ENCODE results near the gene NLGN4X.

DNA sequence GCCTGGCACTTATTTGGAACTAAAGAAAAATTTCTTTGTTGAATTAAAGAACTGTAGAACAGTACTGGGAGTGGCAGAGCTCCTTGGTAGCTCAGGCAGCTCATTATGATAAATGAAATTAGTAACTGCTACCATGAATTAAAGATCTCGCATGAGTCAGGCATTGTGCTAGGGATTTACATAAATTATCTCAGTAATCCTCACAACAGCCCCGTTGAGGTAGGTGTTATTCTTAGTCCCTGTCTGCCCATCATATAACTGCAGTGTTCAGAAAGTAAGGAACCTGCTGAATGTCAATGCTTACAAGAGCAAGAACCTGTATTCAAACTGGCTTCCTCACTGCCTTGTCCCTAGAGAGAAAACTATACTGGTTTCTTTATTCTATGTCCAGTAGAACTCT lies 108.3 kb downstream of the NLGN4X start:
- TF ChIP-seq, protein P1, sequence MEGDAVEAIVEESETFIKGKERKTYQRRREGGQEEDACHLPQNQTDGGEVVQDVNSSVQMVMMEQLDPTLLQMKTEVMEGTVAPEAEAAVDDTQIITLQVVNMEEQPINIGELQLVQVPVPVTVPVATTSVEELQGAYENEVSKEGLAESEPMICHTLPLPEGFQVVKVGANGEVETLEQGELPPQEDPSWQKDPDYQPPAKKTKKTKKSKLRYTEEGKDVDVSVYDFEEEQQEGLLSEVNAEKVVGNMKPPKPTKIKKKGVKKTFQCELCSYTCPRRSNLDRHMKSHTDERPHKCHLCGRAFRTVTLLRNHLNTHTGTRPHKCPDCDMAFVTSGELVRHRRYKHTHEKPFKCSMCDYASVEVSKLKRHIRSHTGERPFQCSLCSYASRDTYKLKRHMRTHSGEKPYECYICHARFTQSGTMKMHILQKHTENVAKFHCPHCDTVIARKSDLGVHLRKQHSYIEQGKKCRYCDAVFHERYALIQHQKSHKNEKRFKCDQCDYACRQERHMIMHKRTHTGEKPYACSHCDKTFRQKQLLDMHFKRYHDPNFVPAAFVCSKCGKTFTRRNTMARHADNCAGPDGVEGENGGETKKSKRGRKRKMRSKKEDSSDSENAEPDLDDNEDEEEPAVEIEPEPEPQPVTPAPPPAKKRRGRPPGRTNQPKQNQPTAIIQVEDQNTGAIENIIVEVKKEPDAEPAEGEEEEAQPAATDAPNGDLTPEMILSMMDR (IDR thresholded peaks at IDR 0.05), result no peak
- TF ChIP-seq EP300 (IDR thresholded peaks at IDR 0.05) (no peak), POLR2A (IDR thresholded peaks at IDR 0.05) (no peak)
